Mucosa of rectum (tissue), 2 donors: ENCODE results near the gene PAX9.

ENCODE experiments used
- H3K27ac ChIP-seq, 2 donors: one replicate each; pipeline ENCODE4 v1.7.0; 2013; ENCODE audit warnings: inconsistent platforms in 2 of 2, low read depth in 2 of 2, low read length in 2 of 2
- H3K27me3 ChIP-seq, 2 donors: one replicate each; pipeline ENCODE4 v1.7.0; 2013; ENCODE audit warnings: low read length in 2 of 2; ENCODE audit not compliant: control insufficient read depth in 2 of 2, insufficient read depth in 2 of 2
- H3K36me3 ChIP-seq, 2 donors: one replicate each; pipeline ENCODE4 v1.7.0; 2013; ENCODE audit warnings: low read length in 2 of 2; ENCODE audit not compliant: control insufficient read depth in 2 of 2, insufficient read depth in 2 of 2
- H3K4me1 ChIP-seq, 2 donors: one replicate each; pipeline ENCODE4 v1.7.0; 2013; ENCODE audit warnings: low read length in 2 of 2, mild to moderate bottlenecking in 1 of 2; ENCODE audit not compliant: control insufficient read depth in 2 of 2, insufficient read depth in 2 of 2
- H3K4me3 ChIP-seq, 2 donors: one replicate each; pipeline ENCODE4 v1.7.0; 2013; ENCODE audit warnings: low read length in 2 of 2
- H3K9ac ChIP-seq, 2 donors: one replicate each; pipeline ENCODE4 v1.7.0; 2013; ENCODE audit warnings: low read length in 2 of 2, low read depth in 1 of 2, mild to moderate bottlenecking in 1 of 2
- H3K9me3 ChIP-seq, 2 donors: one replicate each; pipeline ENCODE4 v1.7.0; 2013; ENCODE audit warnings: low read length in 2 of 2; ENCODE audit not compliant: control insufficient read depth in 2 of 2
- donor health status: healthy.
- donor health status: Normal muscosa, but diverticular disease.

Gene PAX9

DNA sequence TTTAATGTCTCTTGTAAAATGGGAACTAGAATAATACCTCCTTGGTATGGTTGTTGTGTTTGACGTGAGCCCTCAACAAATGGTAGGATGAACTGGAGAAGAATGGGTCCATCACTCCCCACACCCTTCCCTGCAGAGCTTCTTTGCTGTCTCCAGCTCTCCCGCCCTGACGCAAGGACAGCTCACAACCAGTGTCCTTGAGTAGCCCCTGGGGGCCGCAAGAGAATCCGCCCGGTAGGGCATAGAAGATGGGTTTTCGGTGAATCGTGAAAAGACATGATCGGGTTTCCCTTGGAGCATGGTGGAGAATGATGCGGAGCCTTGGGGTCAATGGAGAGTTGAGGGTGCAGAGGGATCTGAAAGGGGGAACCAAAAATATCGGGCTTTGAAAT lies 6.1 kb upstream of the PAX9 start:
- no peaks in the 10 kb centered on the region for H3K9me3 ChIP-seq
- no peaks in the 10 kb centered on the region for H3K36me3 ChIP-seq
- H3K27me3 ChIP-seq, result peaks cover 83 to 91% of the 10 kb centered on the region in 2 donors
- no peak overlapping the region for H3K27ac ChIP-seq
- H3K4me3 ChIP-seq, result no peak overlapping the region
- peaks cover 8 to 10% of the 10 kb centered on the region in 2 donors for H3K4me1 ChIP-seq
- no peak overlapping the region for H3K9ac ChIP-seq

DNA sequence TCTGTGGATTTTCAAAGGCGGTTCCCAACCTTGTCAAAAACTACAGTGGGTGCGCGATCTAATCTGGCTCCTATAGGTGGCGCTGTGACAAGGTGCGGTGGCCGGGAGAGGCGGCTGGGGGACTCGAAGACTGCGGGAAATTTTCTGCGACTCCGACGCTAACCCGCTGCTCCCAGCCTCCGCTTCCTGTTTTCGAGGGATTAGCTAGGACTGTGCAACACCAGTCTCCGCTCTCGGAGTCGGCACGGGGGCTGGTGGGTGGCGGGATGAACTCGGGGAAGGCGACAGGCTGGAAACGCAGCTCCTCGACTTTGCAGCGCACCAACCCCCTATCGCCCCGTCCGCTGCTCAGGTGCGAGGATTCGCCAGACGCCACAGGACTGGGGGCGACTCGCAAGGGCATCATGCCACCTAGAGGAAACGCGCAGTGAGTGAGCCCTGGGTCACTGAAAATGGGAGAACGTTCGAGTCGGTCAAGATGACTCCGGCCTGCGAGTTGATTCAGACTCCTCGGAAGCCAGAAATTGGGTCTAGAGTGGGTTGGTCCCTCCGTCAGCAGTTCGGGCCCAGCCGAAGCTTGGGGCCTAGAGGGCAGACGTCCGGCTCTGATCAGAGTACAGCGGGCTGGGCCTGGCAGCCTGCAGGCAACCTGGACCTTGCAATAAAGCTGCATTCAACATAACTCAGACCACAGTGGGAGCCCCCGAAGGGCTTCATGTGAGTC lies 5.5 kb upstream of the PAX9 start:
- no peaks in the 10 kb centered on the region for H3K9me3 ChIP-seq
- H3K36me3 ChIP-seq, result no peaks in the 10 kb centered on the region
- no peak overlapping the region for H3K27ac ChIP-seq
- H3K27me3 ChIP-seq, result peaks cover 83 to 92% of the 10 kb centered on the region in 2 donors
- no peak overlapping the region for H3K9ac ChIP-seq
- H3K4me3 ChIP-seq, result peak overlapping the region; percentile 9 to 10
- peaks cover 11 to 12% of the 10 kb centered on the region in 2 donors for H3K4me1 ChIP-seq

DNA sequence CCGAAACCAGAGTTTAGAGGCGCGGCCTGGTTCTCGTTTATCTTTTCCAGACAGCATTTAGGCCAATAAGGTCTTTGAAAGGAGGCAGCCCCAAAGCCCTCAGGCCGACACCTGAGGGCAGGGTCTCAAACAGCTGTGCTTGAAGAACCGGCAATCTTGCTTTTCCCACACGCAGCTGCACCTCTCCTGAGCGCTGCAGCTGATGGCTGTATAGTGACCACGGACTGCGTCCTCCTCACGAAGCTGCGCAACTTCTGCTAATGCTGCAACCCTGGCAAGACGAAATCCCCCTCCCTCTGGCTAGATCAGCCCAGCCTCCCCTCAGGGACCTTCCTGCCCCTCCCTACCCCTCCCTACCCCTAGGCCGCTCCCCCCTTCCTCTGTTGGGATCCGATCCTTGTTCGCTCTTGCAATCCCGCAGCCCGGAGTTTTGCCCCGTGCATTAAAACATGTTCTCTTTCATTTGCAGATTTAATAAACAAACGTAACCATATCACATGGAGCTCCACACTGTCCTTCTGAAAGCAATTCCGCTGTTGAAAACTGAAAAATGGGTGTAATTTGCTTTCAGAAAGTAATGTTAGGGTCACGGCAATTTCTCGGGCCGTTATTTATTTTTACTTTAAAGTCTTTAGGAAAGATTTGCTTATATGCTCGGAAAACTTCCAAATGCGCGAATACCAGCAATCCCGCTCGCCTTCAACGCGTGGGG lies 4.8 kb upstream of the PAX9 start:
- Histone ChIP-seq H3K36me3 (no peaks in the 10 kb centered on the region), H3K9me3 (no peaks in the 10 kb centered on the region), H3K4me3 (peak overlapping the region in 1 of 2 donors; percentile 31), H3K27ac (no peak overlapping the region), H3K9ac (no peak overlapping the region), H3K27me3 (peaks cover 82 to 92% of the 10 kb centered on the region in 2 donors), H3K4me1 (peaks cover 16 to 17% of the 10 kb centered on the region in 2 donors)

DNA sequence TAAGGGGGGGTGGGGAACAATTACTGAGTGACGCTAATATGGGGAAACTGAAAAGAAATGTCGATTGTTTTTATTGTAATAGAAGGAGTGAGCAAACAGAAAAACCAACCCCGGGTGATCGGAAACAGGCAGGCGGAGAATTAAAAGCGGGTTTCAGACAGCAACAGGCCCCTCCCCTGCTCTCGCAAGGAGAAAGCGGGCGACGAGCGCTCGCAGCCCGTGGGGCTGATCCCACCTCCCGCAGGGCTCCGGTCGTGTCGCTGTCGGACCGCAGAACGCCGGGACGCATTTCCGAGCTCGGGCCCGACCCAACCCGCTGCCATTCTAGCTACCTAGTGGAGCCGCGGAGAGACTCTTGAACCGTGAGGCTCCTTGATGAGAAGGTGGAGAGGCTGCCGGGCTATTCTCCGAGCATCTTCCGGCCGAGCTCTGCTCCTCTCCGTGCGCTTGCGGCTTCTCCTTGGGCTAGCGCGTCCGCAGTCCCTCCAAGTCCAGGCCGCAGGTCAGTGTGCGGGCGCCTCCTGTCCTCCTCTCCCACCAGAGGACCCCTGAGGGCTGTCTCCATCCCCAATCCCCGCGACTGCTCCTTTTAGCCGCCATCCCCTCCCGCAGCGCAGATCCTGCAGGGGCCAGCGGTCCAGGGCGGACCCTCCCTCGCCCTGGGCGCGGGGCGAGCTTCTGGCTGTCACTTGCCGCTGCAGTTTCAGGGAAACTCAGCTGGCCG lies 4.1 kb upstream of the PAX9 start:
- H3K4me1 ChIP-seq, result peaks cover 20 to 22% of the 10 kb centered on the region in 2 donors
- no peak overlapping the region for H3K9ac ChIP-seq
- H3K27ac ChIP-seq, result no peak overlapping the region
- H3K4me3 ChIP-seq, result peak overlapping the region in 1 of 2 donors; percentile 31
- peaks cover 84 to 94% of the 10 kb centered on the region in 2 donors for H3K27me3 ChIP-seq
- H3K36me3 ChIP-seq, result no peaks in the 10 kb centered on the region
- H3K9me3 ChIP-seq, result no peaks in the 10 kb centered on the region

DNA sequence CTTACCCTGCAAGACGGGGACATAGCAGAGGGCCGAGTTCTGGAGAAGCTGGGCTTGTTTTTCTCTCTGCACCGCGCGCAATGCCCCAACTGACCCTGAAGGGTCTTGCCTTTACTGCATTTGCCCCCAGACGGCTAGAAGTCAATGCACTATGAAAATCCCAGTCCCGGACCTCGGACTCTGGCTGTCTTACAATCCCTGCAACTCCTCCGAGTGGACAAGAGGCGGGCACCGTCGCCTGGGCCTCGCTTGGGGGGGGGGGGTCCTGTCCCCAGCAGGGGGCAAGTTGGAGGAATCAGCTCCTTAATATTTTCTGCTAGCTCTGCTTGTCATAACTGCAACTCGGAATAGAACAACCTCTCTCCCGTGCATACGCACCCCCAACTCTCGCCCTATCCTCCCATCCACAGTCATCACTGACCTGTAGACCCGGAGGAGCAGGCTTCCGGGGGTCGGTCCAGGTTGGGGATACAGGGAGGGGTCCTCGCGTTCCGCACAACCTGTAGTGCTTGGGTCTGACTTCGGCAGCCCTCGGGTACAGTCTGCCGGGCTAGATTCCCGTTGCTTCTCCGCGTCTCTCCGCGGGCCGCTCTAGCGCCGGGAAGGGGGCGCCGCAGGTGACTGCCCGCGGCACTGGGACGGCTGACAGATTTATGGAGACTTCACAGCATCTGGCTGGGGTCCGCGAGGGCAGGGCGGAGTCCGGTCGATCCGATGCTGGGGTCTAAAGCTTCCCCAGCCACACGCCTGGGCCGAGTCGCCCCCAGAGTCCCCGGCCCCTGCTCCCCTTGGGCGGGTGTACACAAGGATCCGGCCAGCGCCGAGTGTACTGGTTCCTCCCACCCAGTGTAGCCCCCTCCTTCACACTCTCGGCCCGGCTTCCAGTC lies 3.3 kb upstream of the PAX9 start:
- no peaks in the 10 kb centered on the region for H3K36me3 ChIP-seq

DNA sequence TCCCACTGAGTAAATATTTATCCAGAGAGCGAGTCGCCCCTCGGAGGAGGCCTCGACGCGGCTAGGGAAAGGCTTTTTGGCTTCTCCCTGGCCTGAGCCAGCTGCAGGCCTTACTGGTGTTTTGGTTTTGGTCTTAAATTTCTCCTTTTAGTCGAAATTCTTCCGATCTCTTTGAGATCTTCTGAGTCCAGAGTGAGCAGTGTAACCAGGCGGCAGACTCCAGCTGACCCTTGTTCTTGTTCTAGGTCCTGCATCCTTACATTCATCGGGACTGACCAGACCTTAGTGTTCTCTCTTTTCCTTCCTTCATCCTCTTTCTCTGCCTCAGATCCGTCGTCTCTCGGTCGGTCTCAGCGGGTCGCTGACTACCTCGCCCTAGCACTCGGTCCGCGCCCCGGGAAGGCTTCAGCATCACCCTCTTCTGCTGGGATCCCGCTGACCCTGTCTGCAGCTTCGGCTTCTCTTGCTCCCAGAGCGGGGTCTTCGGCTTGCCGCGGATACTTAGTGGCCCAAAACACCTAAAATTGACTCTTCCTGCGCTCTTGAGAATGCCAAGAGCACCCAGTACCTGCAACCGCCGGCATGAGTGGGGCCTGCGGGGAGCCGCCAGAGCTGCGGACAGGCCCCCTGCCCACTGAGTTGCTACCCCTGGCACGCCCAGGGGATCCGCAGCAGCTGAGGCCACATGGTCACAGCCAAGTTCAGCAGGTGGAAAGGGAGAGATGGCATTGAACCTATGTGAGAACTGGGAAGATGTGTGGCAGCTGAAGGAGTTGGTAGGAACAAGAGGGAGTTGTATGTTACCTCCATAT lies 2.4 kb upstream of the PAX9 start:
- no peak overlapping the region for H3K4me3 ChIP-seq
- no peaks in the 10 kb centered on the region for H3K9me3 ChIP-seq
- H3K4me1 ChIP-seq, result peaks cover 30 to 36% of the 10 kb centered on the region in 2 donors
- no peak overlapping the region for H3K27ac ChIP-seq
- H3K9ac ChIP-seq, result no peak overlapping the region
- H3K27me3 ChIP-seq, result peaks cover 86 to 97% of the 10 kb centered on the region in 2 donors
- H3K36me3 ChIP-seq, result no peaks in the 10 kb centered on the region

More for the DNA sequence above, 3.3 kb upstream of the PAX9 start:
- Histone ChIP-seq H3K4me3 (no peak overlapping the region), H3K9ac (no peak overlapping the region), H3K9me3 (no peaks in the 10 kb centered on the region), H3K27me3 (peaks cover 84 to 95% of the 10 kb centered on the region in 2 donors), H3K27ac (no peak overlapping the region), H3K4me1 (peaks cover 27 to 29% of the 10 kb centered on the region in 2 donors)

DNA sequence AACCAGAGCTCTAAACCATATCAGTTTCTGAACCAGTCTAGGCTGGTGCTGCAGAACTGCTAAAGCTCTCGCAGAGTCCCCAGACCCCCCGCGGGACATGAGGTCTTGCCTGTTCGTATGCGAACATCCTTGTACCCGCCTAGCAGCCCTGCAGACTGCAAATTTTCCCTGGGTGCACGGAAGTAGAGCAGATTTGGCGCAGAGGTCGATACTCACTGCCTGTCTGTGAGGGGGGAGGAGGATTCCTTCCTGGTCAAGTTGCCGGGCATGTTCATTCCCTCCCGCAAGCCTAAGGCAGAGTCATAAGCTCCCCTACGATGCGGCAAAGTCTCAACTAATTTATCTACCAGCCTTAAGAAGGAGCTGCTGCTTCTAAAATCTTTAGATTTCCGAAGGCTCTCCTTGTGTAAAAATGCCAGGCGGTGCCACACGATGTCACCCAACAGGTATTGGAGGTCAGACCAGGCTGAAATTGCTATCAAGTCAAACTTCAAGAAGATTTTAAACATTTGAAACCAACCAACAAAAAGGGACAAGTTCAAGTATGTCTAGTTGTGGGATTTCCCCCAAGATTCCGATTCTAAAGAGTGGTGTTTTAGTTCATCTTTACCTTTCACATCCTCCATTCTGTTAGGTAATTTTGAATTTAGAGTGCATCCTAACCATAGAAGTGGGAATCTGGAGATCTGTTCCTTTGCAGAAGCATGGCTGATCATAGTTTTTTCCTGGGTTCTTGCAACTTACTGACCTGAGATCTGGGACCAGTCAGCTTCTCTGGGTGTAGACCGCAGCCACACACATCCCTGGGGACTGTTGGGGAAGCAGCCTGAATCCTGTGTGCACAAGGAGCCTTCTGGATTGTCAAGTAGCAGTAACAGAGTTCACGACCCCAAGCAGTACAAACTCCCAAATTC lies 1.6 kb upstream of the PAX9 start:
- peaks cover 30 to 36% of the 10 kb centered on the region in 2 donors for H3K4me1 ChIP-seq
- peaks cover 84 to 94% of the 10 kb centered on the region in 2 donors for H3K27me3 ChIP-seq
- no peak overlapping the region for H3K9ac ChIP-seq
- no peak overlapping the region for H3K4me3 ChIP-seq
- no peak overlapping the region for H3K27ac ChIP-seq
- H3K36me3 ChIP-seq, result no peaks in the 10 kb centered on the region
- H3K9me3 ChIP-seq, result no peaks in the 10 kb centered on the region

DNA sequence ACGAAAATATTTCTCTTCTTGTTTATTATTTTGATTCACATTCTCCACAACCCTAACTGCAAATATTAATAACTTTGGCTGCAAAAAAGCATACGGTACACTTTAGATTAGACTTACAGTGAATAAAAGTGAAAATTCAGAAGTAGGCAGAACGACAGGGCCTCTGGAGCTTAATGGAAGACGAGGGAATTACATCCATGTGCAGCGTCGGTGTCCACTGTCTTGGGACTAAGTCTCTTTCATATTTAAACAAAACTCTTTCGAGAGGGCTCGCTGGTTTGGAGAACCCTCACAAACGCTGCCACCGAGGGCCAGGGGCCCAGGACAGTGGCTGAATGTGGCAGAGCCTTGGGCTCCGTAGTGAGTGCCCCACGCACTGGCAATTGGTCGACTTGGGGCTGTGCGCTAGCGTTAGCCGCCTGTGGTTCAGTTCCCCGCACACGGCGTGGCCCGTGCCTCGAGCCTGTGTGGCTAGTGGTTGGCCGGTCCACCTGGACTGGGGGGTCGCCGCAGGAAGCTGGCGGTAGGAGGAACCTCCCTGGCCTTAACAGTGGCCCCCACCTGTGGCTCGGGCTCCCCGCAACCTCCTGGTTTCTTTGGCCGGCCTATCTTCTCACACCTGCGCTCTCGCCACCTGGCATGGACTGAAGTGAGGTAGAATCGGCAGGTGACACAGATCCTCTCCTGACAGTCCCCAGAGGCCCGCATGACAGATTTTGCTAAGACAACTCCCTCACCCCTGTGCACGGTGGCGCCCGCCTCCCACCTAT lies 739 bp upstream of the PAX9 start:
- Histone ChIP-seq H3K9me3 (no peaks in the 10 kb centered on the region), H3K4me1 (peaks cover 30 to 36% of the 10 kb centered on the region in 2 donors), H3K36me3 (no peaks in the 10 kb centered on the region), H3K27me3 (peaks cover 79 to 88% of the 10 kb centered on the region in 2 donors), H3K9ac (no peak overlapping the region), H3K4me3 (peak overlapping the region; percentile 54 to 72), H3K27ac (no peak overlapping the region)
